ENCODE results near the gene DXO. TPM values are rescaled to one million over a fixed set of nuclear protein-coding genes. Genes with fewer than 3 reads are reported as not detected.

DXO gene
- total and polyA plus RNA-seq, 2 of the 13 experiments (the other 11 are each of a cell fraction or from before 2014, with no cell fraction given), result 18.6 to 26.2 TPM

GRCh38 chr6:31958741-31959739 is 12.9 kb downstream of the DXO start, which contains the start of the genes NELFE and SKIC2 (continued):
- TF ChIP-seq TFAP4 (IDR thresholded peaks at IDR 0.05; ENCODE audit: borderline replicate concordance, low read depth) (peak; percentile 80), IKZF1 (IDR thresholded peaks at IDR 0.05) (no peak), TFDP2 (CRISPR knock-in tag; IDR thresholded peaks at IDR 0.05) (peak; percentile 95), ZNF33A (CRISPR knock-in tag; IDR thresholded peaks at IDR 0.05; ENCODE audit: borderline replicate concordance) (no peak), NR2F1 (CRISPR knock-in tag; IDR thresholded peaks at IDR 0.05) (peak; percentile 94 to 99), ZNF639 (CRISPR knock-in tag; conservative IDR thresholded peaks at IDR 0.05) (peak; percentile 97), PBX3 (CRISPR knock-in tag; IDR thresholded peaks at IDR 0.05; ENCODE audit: borderline replicate concordance) (no peak), FLYWCH1 (CRISPR knock-in tag; IDR thresholded peaks at IDR 0.05) (no peak), SMARCC2 (IDR thresholded peaks at IDR 0.05) (no peak), HOXA3 (CRISPR knock-in tag; IDR thresholded peaks at IDR 0.05) (peak; percentile 100), ZNF609 (CRISPR knock-in tag; IDR thresholded peaks at IDR 0.05; ENCODE audit: borderline replicate concordance) (peak; percentile 58), JDP2 (CRISPR knock-in tag; IDR thresholded peaks at IDR 0.05; ENCODE audit: borderline replicate concordance) (no peak), ZNF766 (CRISPR knock-in tag; IDR thresholded peaks at IDR 0.05; ENCODE audit: borderline replicate concordance) (peak; percentile 76; the same call in 1 of the 2 replicates), ZBTB42 (CRISPR knock-in tag; IDR thresholded peaks at IDR 0.05) (no peak), ZBTB38 (CRISPR knock-in tag; IDR thresholded peaks at IDR 0.05) (peak; percentile 90), FOSL1 (CRISPR knock-in tag; IDR thresholded peaks at IDR 0.05; ENCODE audit: borderline replicate concordance) (no peak; the same call in 1 of the 2 replicates)

All from HepG2 (cell line).